Caki2 (cell line): ENCODE results near the gene HIP1. TPM values are rescaled to one million over a fixed set of nuclear protein-coding genes. Genes with fewer than 3 reads are reported as not detected.

Source experiments
- DNase-seq: peaks from one replicate; pipeline ENCODE4 v3.0.0-alpha.2; 2015; ENCODE audit warnings: low read depth
- in situ Hi-C: cut with HindIII; loops from 2 replicates; pipeline ENCODE4 v1.10.0; 2016; ENCODE audit warnings: low sequenced_read_pairs, low pct_unique_long_range_greater_than_20kb, mixed read lengths
- total RNA-seq: library from RNA; depleted of rRNA; stranded (reverse); fragments of >200 nt; shearing (Covaris generic); gene quantifications from 2 replicates; pipeline ENCODE4 v1.2.3, GENCODE V29; 2014; ENCODE audit warnings: low replicate concordance

Gene HIP1
- total RNA-seq, 1 experiment from 2014 or later, result 25.3 TPM

- DNase-seq, result no peak
- in situ Hi-C loops, result no loop called here
Measured at GRCh38 chr7:75656740-75657139, 82.0 kb downstream of the HIP1 start.

- in situ Hi-C loops, result no loop called here
- DNase-seq, result no peak
Measured at GRCh38 chr7:75655536-75655935, 83.2 kb downstream of the HIP1 start.

DNA sequence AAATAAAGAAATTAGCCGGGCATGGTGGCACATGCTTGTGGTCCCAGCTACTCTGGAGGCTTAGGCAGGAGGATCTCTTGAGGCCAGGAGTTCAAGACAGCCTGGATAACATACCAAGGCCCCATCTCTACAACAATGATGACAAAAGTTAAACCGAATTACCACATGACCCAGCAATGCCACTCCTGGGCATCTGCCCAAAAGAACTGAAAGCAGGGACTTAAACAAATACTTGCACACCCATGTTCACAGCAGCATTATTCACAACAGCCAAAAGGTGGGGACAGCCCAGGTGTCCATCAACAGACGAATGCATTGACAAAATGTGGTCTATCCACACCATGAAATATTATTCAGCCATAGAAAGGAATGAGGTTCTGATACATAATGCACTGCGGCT lies 83.9 kb downstream of the HIP1 start:
- in situ Hi-C loops, result no loop called here
- no peak for DNase-seq

DNA sequence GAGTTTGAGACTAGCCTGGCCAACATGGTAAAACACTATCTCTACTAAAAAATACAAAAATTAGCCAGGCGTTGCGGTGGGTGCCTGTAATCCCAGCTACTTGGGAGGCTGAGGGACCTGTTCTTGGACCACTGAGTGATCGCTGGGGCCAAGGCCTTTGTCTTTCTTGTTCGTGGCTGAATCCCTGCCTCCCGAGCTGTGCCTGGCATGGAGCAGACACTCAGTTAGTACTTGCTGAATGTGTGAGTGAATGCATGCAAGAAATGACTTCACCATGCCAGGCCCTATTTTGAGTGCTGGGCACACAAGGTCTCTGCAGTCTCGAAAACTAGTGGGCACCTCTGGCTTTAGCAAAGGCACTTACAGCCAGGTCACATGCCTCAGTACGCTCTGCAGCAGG lies 85.1 kb downstream of the HIP1 start:
- no peak for DNase-seq
- in situ Hi-C loops, result no loop called here

GRCh38 chr7:75652788-75653187 lies 86.0 kb downstream of the HIP1 start:
- DNase-seq, result no peak
- in situ Hi-C loops, result no loop called here

DNA sequence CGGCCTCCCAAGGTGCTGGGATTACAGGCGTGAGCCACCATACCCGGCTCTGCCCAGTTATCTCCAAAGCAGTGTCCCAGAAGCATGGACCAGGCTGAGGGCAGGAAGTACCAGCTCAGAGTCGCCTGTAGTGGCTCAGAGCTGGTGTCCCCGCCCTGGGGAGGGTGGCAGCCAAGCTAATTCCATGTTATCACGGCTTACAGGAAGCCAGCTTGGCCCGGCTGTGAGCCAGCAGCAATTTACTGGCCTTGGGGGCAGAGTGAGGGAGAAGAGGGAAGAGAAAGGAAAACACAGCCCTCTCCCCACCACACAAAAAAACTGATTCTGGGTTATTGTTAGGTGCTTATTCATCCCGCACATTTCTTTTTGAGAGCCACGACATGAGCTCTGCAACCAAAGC lies 88.1 kb downstream of the HIP1 start:
- DNase-seq, result no peak
- in situ Hi-C loops, result no loop called here

DNA sequence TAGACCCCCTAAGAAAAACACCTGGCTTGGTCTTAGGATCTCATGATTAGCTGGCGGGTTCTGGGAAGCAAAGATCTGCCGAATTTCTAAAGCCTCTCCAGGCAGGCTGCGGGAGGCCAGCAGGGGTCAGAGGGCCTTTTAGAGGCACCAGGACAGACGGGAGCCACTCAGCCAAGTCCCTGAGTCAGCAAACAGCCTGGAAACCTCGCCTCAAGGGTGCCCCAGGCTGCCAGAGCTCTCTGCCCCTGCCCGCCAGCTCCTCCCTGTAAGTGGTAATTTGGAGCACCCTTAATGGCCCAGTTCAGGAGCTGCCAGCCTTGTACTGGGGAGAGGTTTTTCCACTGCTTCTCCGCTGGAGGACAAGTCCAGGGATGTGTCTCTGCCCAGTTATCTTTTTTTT lies 88.7 kb downstream of the HIP1 start:
- in situ Hi-C loops, result no loop called here
- peak; percentile 45 for DNase-seq

GRCh38 chr7:75649462-75649861 lies 89.3 kb downstream of the HIP1 start:
- DNase-seq, result peak; percentile 77
- in situ Hi-C loops, result no loop called here

GRCh38 chr7:75647709-75648438 lies 90.9 kb downstream of the HIP1 start:
- DNase-seq, result no peak
- in situ Hi-C loops, result no loop called here

GRCh38 chr7:75646571-75647102 lies 92.1 kb downstream of the HIP1 start:
- in situ Hi-C loops, result no loop called here
- no peak for DNase-seq

DNA sequence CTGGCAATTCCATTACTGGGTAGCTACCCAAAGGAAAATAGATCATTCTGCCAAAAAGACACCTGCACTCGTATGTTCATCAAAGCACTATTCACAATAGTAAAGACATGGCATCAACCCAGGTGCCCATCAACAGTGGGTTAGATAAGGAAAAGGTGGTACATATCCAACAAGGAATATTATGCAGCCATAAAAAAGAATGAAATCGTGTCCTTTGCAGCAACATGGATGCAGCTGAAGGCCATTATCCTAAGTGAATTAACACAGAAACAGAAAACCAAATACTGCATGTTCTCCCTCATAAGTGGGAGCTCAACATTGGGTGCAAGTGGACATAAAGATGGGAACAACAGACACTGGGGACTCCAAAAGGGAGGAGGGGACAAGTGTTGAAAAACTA lies 93.2 kb downstream of the HIP1 start:
- in situ Hi-C loops, result no loop called here
- DNase-seq, result no peak

- no peak for DNase-seq
- in situ Hi-C loops, result no loop called here
Measured at GRCh38 chr7:75644589-75644988, 94.2 kb downstream of the HIP1 start.

DNA sequence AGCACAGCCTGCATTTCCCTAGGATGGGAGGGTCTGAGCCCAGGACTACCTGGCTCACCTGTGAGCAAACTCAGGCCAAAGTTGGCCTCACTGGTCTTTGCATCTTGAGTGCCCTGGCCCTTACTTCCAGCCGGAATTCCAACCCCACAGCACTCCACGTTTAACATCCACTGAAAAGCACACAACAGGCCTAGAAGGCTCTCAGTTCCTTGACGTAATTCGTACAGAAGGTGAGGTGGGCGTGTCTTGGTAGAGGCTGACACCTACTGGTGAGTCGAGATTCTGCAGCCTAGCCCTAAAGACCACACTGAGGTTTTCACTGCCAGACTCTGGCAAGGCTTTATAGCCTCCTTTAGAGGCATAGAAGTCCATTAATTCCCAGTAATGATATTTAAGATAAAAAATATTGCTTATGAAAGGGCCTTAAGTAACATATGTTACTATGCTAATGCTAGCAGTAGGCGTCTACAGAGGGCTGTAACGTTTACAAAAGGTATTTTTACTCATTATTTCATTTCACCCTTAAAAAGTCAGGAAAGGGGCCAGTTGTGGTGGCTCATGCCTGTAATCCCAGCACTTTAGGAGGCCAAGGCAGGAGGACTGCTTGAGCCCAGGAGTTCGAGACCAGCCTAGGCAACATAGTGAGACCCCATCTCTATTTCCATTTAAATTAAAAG lies 95.8 kb downstream of the HIP1 start:
- in situ Hi-C loops, result no loop called here
- DNase-seq, result no peak

DNA sequence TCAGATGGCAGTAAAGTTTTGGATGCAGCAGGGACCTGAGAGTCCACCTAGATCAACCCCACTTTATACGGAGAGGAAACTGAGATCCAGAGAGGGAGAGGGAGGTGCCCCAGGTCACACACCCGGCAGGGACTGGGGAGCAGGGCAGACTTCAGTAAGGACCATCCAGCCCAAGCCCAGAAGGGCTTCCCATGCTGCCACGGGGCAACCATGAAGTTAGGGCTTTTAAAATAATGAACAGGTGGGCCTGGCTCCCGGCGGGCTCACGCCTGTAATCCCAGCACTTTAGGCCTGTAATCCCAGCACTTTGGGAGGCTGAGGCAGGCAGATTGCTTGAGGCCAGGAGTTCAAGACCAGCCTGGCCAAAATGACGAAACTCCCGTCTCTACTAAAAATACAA lies 98.5 kb downstream of the HIP1 start:
- in situ Hi-C loops, result no loop called here
- DNase-seq, result no peak

DNA sequence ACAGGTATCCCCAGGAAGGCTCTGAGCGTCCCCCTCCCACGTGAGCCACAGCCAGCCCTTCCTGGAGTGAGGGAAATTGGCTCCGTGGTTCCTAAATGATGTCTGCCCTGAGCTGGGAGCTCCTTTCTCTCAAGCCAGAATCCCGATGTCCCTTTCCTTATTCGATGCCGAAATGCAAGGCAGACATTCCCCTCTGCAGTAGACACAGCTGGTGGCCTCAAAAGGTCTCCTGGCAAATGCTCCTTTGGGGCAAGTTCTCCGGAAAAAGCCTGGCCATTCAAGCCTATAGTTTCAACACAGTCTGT lies 98.9 kb downstream of the HIP1 start:
- no peak for DNase-seq
- in situ Hi-C loops, result no loop called here

DNA sequence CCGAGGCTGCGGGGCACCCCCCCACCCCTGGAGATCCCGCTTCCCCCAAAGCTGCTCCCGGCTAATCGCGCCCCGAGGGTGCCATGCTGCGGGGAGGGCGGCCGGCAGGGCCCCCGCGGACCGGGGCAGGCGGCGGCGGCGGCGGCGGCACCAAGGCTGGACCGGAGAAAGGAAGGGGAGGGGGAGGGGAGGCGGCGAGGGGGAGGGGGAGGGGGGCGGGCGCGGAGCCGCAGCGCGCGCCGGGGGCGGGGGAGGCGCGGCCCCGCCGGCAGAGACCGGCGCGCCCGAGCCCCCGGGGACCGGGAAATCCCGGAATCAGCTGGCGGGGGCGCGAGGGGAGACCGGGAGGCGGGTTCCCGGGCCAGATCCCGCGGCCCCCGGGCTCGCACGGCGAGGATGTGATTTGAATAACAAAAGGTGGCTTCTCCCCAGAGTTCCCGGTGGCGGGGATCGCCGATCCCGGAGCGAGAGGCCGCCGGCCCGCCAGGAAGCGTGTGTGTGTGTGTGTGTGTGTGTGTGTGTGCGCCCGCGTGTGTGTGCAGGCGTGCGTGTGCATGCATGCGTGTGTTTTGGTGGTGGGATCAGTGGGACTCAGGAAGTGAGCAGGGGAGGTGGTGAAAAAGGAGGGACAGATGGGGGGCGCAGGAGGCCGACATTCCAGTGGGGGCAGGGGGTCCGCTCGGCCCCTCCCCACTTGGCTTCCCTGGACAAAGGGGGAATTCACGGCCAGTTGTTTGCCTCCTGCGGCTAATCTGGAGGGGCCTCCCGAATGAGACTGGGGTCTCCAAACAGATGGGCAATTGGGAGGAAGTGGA lies 99.5 kb downstream of the HIP1 start:
- in situ Hi-C loops, result no loop called here
- DNase-seq, result peak; percentile 49

DNA sequence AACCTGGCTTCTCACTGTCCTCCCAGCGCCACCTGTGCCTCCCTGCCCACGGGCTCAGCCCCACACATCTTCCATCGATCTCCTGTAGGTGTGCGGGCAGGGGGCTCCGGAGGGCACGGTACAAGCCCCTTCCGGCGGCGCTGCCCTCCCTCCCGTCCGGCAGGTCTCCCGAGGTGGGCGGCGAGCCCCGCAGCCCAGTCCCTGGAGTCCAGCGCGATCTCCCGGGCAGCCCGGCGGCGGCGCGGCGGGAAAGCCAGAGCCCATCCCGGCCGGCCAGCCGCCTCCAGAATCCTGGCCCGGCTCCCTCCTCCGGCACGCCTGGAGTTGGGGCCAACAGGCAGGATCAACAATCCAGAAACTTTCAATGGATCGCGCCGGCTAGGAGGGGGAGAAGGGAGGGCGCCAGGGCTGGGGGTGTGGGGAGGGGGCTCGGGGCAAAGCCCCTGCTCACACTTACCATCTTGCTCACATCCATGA lies 100.1 kb downstream of the HIP1 start:
- in situ Hi-C loops, result no loop called here
- DNase-seq, result peak; percentile 40

GRCh38 chr7:75637854-75638593 lies 100.7 kb downstream of the HIP1 start:
- in situ Hi-C loops, result no loop called here

More at GRCh38 chr7:75637854-75638593, 100.7 kb downstream of the HIP1 start:
- DNase-seq, result no peak
